CD4-positive, alpha-beta T cell treated with Interleukin-6 for 4 hours (primary cell): ENCODE data around the gene NME1.
A peak's percentile ranks its signal among the peaks of the same experiment; 100 is the strongest.
"Not testable (repeated sequence)": the region's sequence is repeated elsewhere in the genome, so short reads cannot be mapped to it uniquely, and the experiment has no call there.

Experiments used
- DNase-seq: peaks from one replicate; pipeline ENCODE4 v3.0.0-alpha.2; 2020; ENCODE audit warnings: mixed read lengths

Gene NME1

GRCh38 chr17:51153210-51154072 lies at the start of gene NME1:
Gene NME1 (plus strand): TSS chr17:51153559. CDS start chr17:51155655, 2,096 bp downstream.
- DNase-seq = peak; percentile 95

- no peak for DNase-seq
These were observed 45.6 kb upstream of the NME1 start for GRCh38 chr17:51107778-51108177.

GRCh38 chr17:51112303-51113222 lies 40.8 kb upstream of the NME1 start:
- not testable (repeated sequence) for DNase-seq

- no peak for DNase-seq
These were observed 38.2 kb upstream of the NME1 start for GRCh38 chr17:51115179-51115578.

GRCh38 chr17:51118330-51119195 lies 34.8 kb upstream of the NME1 start:
- peak; percentile 7 for DNase-seq

GRCh38 chr17:51119415-51120356 lies 33.7 kb upstream of the NME1 start:
- peak; percentile 17 for DNase-seq

GRCh38 chr17:51120357-51120738 lies 33.0 kb upstream of the NME1 start:
- peak; percentile 64 for DNase-seq

GRCh38 chr17:51120739-51121619 lies 32.4 kb upstream of the NME1 start, which contains the start of gene SPAG9:
Gene SPAG9 (minus strand): TSS chr17:51120868. CDS start chr17:51120656, 212 bp downstream.
- DNase-seq = peak; percentile 89

GRCh38 chr17:51121620-51122472 lies 31.5 kb upstream of the NME1 start:
- peak; percentile 77 for DNase-seq

- DNase-seq = not testable (repeated sequence)
These were observed 30.8 kb upstream of the NME1 start for GRCh38 chr17:51122473-51123115.

- no peak for DNase-seq
These were observed 28.5 kb upstream of the NME1 start for GRCh38 chr17:51124640-51125503.

- no peak for DNase-seq
These were observed 25.3 kb upstream of the NME1 start for GRCh38 chr17:51128076-51128475.

GRCh38 chr17:51132964-51133319 lies 20.4 kb upstream of the NME1 start:
- no peak for DNase-seq

- DNase-seq = no peak
These were observed 20.0 kb upstream of the NME1 start for GRCh38 chr17:51133365-51133764.

- no peak for DNase-seq
These were observed 17.4 kb upstream of the NME1 start for GRCh38 chr17:51135956-51136355.

- no peak for DNase-seq
These were observed 10.8 kb upstream of the NME1 start for GRCh38 chr17:51142597-51142996.

GRCh38 chr17:51144266-51145022 lies 8.9 kb upstream of the NME1 start:
- DNase-seq = no peak
